ENCODE data around the gene LINC00237.

LINC00237 gene

DNA sequence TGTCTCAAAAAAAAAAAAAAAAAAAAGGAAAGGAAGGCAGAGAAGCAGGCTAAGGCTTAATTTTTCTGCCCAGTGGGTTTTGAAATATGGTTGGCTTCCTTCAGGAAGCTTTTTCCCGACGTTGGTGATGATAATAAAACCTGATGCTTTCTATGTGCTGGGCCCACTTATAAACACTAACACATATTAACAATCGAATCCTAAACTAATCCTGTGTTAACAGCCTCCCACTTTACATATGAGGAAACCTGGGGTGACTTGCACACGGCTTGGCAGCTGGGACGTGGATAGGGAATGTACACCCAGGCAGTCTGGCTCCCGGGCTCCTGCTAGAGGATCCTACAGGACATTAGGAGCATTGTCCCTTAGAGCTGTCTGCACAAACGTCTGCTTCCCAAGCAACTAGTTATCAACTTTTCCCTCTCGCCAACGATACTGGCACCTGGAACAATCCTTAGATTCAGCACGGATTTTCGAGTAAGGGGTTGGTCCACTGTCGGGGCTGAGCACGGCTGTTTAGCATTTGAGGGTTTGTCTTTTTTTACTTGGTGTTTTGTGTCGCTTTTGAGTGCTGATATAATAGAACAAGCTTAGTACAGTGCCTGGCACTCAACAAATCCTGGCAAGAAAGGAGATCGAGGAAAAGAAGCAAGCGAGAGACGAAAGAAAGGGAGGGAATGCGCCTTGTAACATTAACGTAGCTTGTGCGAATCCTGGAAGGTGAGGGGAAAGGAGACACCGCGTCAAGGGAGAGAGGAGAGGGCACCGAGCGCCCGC, 19.1 kb upstream of the LINC00237 start:
- DNase-seq (ENCODE audit: low read depth), result no peak

DNA sequence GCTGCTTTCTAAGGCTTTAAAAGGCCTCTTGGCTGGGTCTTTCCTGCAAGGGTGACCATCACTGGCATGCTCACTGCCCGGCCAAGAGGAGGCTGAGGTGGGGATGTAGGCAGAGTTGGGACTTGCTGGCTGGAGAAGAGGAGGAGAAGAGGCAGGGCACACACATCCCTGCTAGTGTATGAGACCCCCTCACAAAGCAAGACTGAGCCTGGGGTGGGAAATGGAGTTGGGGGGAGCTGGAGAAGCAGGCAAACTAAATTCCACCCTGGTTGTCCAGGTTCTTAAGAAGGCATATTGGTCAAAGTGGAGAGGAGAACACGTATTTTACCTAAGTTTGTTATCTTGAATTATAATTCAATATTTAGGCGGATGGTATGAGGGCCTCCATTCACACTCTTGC, 18.0 kb upstream of the LINC00237 start:
- no peak for DNase-seq (ENCODE audit: low read depth)

DNA sequence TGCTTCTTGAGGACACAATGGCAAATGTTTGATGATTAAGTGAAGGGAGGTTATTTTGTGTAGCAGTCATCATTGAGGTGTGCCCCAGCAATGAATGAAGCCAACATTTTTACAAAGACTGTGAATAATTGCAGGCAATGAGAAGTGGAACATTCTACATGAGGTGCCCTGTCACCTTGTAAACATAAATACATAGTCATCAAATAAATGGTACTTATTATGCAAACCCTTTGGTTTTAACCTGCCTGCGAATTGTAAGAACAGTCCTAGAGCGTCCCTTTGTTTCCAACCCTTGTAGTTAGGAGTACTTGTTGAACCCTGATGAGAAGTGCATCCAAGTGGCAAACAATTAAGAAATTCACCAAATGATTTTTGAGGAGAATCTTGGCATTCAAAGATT, 12.6 kb upstream of the LINC00237 start:
- no peak for DNase-seq (ENCODE audit: low read depth)

DNA sequence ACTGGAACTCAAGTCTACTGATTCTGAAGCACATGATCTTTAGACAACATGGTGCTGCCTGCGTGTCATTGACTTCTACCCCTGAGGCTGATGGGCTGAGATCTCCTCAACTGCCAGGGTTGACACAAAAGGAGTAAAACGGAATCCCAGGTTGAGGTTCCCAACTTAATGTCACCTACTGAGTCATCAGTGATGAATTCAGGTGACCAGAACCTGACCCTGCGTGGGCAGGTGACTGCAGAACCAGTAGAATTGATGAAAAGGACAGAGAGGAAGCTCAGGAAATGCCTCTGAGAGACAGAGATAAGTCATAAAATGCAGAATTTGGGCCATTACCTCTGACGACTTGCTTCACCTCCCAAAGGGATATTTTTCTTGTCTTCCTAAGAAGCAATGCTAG, 12.0 kb upstream of the LINC00237 start:
- no peak for DNase-seq (ENCODE audit: low read depth)

DNA sequence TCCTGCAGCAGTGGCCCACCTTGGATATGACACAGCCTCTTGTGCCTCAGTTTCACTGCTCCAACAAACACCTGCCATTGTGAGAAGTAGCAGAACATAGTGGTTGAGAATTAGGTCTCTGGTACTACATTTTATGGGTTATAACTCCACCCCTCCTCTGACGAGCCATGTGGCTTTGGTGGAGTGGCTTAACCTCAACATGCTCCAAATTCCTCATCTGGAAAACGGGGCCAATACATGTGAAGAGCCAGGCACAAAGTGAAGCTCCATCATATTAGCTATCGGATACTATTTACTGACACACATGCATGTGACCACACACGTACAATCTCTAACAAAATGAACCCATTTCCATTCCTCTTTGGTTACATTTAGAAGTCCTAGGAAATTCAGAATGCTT, 11.4 kb upstream of the LINC00237 start:
- no peak for DNase-seq (ENCODE audit: low read depth)

DNA sequence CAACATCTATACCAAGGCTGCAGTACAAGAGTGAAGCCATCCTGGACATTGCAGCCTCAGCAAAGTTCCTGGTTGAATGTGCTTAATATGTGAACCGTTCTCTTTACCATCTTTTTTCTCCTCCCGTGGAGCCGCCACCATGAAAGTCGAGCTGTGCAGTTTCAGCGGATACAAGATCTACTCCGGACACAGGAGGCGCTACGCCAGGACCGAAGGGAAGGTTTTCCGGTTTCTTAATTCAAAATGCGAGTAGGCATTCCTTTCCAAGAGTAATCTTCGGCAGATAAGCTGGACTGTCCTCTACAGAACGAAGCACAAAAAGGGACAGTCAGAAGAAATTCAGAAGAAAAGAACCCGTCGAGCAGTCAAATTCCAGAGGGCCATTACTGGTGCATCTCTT, 8.4 kb upstream of the LINC00237 start:
- no peak for DNase-seq (ENCODE audit: low read depth)

DNA sequence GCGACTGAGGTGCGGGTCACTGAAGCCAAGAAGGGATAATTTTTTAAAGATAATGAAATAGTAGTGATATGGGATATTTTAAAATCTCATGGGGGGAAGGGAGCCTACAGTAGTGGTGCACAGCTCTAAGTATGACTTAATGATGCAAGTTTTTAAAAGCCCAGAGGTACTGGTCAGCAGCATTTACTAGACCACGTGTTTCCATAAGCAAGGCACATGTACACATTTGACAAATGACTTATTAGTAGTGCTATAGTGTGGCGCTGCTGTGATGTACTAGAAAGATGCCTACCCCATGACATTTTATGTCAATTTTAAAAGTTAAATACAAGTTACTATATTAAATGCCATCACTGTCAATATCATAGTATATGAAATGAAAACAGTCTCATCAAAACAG, 7.5 kb upstream of the LINC00237 start:
- DNase-seq (ENCODE audit: low read depth), result no peak

DNA sequence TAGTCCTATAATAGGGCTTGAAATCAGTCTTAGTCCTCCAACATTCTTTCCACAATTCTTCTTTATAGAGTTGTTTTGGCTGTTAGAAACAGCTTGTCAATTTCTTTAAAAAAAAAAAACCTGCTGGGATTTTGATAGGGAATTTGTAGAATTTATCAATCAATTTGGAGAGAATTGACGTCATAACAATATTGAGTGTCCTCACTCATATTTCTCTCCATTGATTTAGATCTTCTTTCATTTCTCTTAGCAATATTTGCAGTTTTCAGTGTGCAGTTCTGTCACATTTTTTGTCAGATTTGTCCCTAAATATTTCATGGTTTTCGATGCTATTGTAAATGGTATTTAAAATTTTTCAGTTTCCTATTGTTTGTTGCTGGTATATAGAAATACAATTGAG, 5.3 kb upstream of the LINC00237 start:
- DNase-seq (ENCODE audit: low read depth), result no peak

DNA sequence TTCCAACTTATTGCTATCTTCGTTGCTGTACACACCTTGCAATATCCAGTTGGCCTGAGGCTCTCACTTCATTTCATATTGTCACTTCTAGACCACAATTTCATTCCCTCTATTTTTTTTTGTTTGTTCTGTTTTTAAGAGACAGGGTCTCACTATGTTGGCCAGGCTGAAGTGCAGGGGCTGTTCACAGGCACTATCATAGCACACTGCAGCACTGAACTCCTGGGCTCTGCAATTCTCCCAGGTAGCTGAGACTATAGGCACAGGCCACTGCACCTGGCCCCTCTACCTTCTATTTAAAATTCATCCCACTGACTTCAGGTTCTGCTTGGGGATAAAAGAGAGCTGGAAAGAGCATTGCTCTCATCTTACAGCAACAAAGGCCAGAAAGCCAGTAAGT, 4.7 kb upstream of the LINC00237 start:
- DNase-seq (ENCODE audit: low read depth), result no peak

DNA sequence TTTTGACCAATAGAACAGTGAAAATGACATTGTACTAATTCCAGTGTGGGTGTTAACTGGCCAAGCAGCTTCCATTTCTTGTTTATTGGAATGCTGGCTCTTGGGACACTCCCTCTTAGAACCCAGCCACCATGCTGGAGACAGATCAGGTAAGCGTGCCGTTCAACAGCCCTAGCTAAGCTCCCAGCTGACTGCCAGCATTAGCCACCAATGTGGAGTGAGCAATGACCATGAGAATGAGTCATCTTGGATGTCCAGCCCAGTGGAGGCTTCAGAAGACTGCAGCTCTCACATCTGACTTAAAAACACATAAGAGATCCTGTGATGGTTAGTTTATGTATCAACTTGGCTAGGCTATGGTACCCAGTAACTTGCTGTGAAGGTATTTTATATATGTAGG, 3.0 kb upstream of the LINC00237 start:
- DNase-seq (ENCODE audit: low read depth), result no peak

DNA sequence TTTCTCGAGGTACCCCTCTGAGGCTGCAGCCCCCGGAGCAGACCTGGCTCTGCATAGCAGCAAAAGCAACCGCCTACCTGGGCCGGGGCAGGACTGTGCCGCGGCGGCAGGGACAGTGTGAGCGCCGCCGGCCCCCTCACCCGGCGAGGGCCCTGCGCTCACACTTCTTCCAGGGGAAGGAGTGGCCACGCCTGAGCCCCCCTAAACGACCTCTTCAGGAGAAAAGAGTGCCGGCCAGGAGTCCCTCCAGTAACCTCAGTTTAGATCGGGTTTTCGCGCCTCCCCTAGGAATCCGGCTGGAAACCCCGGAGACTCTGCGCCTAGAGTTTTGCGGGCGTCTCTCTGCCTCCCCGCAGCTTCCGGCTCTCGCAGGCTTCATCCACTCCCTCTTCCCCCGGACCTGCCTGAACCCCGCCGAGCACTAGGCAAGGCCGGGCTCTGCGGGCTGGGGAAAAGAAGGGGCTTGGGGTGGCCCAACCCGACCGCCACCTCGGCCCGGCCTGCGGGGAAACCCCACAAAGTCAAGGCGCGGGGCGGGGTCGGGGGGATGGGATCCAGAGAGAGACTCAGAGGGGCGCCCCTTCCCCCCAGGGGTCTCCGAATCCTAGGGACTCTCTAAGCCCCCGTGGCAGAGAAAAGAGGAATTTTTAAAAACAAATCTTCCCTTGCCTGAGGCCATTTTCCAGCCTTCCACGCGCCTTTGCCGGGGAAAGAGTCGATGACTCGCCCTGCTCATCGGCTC, 558 bp downstream of the LINC00237 start:
- no peak for DNase-seq (ENCODE audit: low read depth)

DNA sequence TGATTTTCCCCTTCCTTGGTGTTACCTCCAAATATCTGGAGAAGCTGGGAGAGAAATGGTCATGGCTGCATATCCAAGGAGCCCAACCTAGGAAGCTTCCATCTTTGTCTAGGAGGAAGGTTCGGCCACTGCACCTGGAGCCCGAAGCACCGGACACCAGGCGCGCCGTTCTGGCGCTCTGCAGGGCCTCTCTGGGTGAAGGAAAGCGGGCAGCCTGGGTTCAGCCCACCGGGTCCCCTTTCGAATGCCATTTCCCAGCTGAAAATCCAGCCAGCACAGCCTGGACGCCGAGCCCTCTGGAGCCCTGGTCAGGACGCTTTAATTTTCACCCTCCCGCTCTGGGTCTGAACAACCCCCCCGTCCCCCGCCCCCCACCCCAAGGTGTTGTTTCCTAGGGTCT, 1.2 kb downstream of the LINC00237 start:
- DNase-seq (ENCODE audit: low read depth), result no peak

DNA sequence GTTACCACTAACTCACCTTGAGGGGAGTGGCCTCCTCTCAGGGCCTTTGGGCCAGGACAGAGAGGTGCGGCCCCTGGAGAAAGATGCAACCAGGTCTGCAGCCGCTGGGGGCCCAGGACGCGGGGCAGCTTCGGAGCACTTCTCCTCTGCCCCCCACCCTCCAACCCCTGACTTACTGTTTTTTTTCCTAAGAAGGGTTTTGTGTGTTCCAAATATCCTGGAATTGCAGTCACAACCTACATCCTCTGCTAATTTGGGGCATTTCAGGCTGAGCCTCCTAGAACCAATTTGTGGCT, 1.7 kb downstream of the LINC00237 start:
- DNase-seq (ENCODE audit: low read depth), result no peak

DNA sequence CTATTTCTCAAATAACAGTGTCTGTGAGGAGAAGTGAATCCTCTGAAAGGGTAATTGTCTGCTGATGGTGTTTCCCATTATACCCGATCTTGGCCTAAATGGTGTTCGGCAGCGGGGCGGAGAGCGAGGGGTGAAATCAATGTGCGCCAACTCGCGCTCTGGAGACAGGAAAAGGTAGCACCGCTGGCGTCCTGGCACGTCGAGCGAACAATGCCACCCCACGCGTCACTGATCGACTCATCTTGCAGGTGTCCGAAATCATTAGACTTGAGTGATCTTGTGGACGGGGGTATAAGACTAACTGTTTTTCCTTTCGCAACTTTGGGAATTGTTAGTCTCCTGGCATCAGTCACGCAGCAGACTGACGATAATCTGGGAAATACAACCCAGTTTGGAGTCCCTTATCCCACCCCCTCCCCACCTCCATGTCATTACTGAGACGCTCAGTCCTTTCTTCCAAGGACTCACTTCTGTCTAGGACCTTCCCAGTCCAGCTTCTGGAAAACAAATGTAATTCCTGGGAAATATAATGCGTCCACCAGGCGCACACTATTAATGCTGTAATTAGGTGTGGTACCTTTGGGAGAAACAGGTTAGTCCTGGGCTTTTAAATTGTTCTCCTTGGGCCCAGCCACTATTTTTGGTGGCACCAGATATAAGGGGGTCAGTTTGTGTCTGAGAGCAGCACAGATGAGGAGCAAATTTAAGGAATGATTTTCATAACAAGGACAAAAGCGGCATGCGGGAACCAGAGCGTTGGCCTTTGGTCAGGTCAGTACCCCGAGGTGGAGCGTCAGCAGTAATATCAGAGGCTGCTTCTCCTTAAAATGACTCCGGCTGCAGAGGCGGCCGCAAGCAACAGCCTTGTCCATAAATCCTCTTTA, 2.3 kb downstream of the LINC00237 start:
- DNase-seq (ENCODE audit: low read depth), result no peak

DNA sequence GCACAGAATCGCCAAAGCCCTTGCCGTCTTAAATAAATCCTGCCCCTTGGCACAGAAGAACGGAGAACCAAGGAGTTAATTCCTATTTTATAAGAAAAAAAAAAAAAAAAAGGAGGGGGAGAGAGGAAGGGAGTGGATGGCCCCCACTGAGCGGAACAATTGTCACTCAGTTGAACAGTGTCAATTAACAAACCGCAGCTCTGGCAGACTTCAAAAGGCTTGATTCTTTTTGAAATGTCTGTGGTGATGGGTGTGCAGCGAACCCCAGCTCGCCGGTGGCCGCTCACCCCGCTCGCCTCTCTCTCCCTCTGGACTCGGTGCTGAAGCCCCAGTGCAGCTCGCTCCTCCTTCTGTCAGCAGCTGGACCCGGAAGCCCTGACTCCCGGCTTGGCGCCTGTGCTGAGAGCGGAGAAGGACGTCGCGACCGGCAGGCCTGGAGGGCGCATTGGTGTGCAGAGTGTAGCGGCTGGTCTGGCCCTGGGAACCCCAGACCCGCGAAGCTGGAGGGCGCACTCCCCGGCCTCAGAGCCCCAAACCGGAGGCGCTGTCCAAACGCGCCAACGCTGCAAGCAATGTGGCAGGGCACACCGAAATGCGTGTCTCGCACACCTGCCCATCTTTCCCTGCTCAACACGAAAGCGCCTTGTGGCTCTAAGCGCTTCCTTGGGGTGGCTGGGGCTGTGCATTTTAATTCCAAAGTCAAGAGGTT, 3.4 kb downstream of the LINC00237 start:
- DNase-seq (ENCODE audit: low read depth), result no peak

DNA sequence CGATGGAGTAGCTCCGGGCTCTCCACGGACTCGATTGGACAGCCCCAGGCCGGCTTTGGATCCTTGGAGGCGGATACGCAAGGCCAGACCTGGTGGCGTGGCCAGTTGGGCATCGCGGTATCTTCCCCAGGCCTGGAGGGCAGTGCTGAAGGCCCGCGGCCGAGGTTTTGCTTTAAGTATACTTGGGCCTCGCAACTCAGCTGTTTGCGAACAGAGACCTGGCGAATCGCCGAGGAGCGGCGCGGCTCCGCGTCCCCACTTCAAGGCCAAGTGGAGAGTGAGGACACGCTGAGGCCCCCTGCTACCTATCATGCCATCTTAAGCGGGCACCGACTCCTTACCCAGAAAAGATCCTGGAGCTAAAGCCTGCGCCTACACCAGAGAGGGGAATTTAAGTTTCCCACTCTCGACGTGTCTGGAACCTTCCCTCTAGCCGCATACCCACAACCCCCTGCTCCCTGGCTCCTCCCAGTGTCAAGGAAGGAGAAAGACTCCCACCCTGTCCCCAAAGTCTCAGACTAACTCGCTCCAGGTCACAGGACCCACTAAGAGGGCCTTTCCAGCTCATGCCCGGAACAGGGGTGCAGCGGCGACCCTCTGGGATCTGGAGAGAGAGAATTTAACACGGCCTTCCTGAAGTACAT, 4.1 kb downstream of the LINC00237 start:
- no peak for DNase-seq (ENCODE audit: low read depth)

DNA sequence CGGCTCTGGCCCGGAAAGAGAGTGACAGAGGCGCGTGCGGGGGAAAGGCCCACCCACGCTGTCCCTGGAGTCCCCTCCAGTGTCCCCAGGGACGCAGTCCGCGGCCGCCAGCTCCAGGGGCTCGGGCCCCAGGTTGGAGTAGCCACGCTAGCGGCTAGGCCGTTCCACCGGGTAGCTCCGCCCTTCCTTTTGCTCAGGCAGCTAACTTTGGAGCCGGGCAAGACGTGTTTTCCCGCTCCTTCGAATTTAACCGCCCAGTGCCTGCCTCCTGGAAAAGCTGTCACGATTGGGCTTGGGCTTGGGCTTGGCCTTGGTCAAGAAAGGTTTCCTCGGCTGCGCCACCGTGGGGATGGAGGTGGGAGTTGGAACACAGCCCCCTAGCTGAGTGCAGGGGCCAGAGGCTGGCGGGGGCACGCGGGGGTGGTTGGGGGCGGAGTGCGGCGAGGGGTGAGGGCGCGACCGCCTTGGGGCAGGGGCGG, 4.7 kb downstream of the LINC00237 start:
- no peak for DNase-seq (ENCODE audit: low read depth)

DNA sequence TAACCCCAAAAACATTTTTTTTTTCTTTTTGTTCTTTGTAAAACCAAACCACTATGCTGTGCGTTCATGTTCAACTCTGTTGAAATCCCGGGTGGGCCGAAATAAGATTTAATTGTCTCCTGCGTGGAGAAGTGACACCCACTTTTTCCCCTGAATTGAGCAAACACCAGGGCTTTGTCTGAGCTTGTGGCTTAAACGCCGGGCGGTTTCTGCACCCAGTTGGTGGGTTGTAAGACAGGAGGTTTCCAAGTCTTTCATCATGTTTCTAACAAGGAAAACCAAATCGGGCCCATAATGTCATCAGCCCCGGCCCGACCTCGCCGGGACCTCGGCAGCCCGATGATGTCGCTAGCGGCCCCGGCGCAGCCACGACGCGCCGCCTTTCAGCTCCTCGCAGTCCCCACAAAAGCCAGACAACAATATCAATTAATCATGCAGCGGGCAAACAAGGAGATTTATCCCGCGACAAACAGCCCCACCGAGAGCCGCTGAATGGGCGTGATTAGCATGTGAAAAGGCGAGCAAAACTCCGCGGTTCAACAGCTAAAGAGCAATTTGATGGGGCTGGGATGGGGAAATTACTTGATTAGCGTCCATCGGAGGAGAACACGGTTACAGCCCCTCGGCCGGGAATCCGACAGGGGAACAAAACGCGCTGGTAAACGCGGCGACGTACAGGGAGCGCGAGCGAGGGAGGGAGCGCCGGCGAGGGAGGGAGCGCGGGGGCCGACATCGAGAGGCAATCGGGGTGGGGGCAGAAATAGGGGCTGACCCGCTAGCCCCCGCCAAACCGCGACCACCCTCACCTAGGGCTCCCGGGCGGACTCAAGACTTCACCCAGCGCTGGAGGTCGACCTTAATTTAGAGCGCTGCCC, 5.3 kb downstream of the LINC00237 start:
- DNase-seq (ENCODE audit: low read depth), result no peak

DNA sequence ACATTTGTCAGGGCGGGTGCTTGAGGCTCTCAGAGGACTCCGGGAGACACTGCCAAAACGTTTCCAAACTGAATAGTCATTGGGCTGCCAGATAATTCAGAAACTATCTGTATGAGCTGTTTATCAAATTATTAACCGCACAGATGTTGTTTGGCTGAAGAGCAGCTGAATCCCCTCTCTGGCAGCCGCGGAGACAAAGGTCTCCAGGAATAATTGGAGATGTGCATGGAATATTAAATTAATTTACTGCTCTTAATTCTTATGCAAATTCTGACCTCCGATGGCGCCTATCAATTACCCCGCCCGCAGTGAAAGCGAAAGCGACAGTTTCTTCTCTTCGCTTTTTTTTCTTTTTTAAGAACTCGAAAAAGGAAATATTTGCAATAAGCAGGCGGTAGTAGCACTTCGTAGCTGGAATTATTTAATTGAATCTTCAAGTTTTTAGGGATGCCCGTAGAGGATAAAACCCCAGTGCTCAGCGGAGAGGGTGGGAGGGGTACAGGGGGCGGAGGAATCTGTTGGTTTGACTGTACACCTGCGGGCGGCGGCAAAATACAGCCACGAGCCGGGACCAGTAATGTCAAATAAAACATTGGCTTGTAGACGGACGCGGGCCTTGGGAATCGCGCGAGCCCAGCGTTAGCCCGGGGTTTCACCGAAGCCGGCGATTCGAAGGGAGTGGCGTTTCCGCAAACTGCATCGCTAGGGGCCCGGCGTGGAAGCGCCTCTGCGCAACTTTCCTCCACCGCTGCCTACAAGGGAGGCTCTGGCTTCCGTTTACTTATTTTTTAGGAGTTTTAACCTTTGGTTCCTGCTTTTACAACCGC, 6.2 kb downstream of the LINC00237 start:
- DNase-seq (ENCODE audit: low read depth), result no peak
